ENCODE results near the gene CHD5.

Gene CHD5

DNA sequence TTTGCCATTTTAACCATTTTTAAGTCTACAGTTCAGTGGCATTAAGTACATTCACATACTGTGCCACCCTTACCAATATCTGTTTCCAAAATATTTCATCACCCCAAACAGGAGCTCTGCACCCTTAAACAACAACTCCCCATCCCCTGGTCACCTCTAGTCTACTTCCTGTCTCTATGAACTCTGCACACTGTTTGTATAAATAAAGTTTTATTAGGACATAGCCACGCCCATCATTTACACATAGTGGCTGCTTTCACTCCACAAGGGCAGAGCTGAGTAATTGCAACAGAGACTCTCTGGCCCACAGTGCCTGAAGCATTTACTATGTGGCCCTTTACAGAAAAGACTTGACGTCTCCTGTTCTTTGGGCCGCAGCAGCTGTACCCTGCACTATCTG is 104.4 kb downstream of the CHD5 start:
- ATAC-seq = no peak
- no peak for TF ChIP-seq ZC3H10 (CRISPR knock-in tag; IDR thresholded peaks at IDR 0.05)
- TF ChIP-seq, protein P1, sequence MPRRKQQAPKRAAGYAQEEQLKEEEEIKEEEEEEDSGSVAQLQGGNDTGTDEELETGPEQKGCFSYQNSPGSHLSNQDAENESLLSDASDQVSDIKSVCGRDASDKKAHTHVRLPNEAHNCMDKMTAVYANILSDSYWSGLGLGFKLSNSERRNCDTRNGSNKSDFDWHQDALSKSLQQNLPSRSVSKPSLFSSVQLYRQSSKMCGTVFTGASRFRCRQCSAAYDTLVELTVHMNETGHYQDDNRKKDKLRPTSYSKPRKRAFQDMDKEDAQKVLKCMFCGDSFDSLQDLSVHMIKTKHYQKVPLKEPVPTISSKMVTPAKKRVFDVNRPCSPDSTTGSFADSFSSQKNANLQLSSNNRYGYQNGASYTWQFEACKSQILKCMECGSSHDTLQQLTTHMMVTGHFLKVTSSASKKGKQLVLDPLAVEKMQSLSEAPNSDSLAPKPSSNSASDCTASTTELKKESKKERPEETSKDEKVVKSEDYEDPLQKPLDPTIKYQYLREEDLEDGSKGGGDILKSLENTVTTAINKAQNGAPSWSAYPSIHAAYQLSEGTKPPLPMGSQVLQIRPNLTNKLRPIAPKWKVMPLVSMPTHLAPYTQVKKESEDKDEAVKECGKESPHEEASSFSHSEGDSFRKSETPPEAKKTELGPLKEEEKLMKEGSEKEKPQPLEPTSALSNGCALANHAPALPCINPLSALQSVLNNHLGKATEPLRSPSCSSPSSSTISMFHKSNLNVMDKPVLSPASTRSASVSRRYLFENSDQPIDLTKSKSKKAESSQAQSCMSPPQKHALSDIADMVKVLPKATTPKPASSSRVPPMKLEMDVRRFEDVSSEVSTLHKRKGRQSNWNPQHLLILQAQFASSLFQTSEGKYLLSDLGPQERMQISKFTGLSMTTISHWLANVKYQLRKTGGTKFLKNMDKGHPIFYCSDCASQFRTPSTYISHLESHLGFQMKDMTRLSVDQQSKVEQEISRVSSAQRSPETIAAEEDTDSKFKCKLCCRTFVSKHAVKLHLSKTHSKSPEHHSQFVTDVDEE (CRISPR knock-in tag; IDR thresholded peaks at IDR 0.05) = no peak
- TF ChIP-seq, protein P2, sequence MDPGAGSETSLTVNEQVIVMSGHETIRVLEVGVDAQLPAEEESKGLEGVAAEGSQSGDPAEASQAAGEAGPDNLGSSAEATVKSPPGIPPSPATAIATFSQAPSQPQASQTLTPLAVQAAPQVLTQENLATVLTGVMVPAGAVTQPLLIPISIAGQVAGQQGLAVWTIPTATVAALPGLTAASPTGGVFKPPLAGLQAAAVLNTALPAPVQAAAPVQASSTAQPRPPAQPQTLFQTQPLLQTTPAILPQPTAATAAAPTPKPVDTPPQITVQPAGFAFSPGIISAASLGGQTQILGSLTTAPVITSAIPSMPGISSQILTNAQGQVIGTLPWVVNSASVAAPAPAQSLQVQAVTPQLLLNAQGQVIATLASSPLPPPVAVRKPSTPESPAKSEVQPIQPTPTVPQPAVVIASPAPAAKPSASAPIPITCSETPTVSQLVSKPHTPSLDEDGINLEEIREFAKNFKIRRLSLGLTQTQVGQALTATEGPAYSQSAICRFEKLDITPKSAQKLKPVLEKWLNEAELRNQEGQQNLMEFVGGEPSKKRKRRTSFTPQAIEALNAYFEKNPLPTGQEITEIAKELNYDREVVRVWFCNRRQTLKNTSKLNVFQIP (CRISPR knock-in tag; IDR thresholded peaks at IDR 0.05; ENCODE audit: borderline replicate concordance, low read depth) = no peak
- TF ChIP-seq ZFP30 (CRISPR knock-in tag; IDR thresholded peaks at IDR 0.05) = no peak
- TF ChIP-seq ISL1 (CRISPR knock-in tag; IDR thresholded peaks at IDR 0.05) = no peak
- TF ChIP-seq TCF4 (CRISPR knock-in tag; IDR thresholded peaks at IDR 0.05; ENCODE audit: borderline replicate concordance) = no peak
- TF ChIP-seq ESRRG (CRISPR knock-in tag; IDR thresholded peaks at IDR 0.05) = no peak
- no peak for TF ChIP-seq GLIS3 (CRISPR knock-in tag; IDR thresholded peaks at IDR 0.05)
- TF ChIP-seq ZNF565 (CRISPR knock-in tag; conservative IDR thresholded peaks at IDR 0.05; ENCODE audit: low read depth) = no peak
- no peak for TF ChIP-seq OSR1 (CRISPR knock-in tag; IDR thresholded peaks at IDR 0.05)
- no peak for TF ChIP-seq ARNTL (CRISPR knock-in tag; IDR thresholded peaks at IDR 0.05; ENCODE audit: borderline replicate concordance, low read depth)
- TF ChIP-seq, protein P3, sequence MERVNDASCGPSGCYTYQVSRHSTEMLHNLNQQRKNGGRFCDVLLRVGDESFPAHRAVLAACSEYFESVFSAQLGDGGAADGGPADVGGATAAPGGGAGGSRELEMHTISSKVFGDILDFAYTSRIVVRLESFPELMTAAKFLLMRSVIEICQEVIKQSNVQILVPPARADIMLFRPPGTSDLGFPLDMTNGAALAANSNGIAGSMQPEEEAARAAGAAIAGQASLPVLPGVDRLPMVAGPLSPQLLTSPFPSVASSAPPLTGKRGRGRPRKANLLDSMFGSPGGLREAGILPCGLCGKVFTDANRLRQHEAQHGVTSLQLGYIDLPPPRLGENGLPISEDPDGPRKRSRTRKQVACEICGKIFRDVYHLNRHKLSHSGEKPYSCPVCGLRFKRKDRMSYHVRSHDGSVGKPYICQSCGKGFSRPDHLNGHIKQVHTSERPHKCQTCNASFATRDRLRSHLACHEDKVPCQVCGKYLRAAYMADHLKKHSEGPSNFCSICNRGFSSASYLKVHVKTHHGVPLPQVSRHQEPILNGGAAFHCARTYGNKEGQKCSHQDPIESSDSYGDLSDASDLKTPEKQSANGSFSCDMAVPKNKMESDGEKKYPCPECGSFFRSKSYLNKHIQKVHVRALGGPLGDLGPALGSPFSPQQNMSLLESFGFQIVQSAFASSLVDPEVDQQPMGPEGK (CRISPR knock-in tag; IDR thresholded peaks at IDR 0.05; ENCODE audit: borderline replicate concordance) = no peak
- TF ChIP-seq SNAI2 (CRISPR knock-in tag; IDR thresholded peaks at IDR 0.05) = no peak
- no peak for TF ChIP-seq TOX (CRISPR knock-in tag; IDR thresholded peaks at IDR 0.05; ENCODE audit: borderline replicate concordance)
- TF ChIP-seq CSDC2 (CRISPR knock-in tag; IDR thresholded peaks at IDR 0.05) = no peak
- TF ChIP-seq, protein P4, sequence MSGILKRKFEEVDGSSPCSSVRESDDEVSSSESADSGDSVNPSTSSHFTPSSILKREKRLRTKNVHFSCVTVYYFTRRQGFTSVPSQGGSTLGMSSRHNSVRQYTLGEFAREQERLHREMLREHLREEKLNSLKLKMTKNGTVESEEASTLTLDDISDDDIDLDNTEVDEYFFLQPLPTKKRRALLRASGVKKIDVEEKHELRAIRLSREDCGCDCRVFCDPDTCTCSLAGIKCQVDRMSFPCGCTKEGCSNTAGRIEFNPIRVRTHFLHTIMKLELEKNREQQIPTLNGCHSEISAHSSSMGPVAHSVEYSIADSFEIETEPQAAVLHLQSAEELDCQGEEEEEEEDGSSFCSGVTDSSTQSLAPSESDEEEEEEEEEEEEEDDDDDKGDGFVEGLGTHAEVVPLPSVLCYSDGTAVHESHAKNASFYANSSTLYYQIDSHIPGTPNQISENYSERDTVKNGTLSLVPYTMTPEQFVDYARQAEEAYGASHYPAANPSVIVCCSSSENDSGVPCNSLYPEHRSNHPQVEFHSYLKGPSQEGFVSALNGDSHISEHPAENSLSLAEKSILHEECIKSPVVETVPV (CRISPR knock-in tag; IDR thresholded peaks at IDR 0.05) = no peak

DNA sequence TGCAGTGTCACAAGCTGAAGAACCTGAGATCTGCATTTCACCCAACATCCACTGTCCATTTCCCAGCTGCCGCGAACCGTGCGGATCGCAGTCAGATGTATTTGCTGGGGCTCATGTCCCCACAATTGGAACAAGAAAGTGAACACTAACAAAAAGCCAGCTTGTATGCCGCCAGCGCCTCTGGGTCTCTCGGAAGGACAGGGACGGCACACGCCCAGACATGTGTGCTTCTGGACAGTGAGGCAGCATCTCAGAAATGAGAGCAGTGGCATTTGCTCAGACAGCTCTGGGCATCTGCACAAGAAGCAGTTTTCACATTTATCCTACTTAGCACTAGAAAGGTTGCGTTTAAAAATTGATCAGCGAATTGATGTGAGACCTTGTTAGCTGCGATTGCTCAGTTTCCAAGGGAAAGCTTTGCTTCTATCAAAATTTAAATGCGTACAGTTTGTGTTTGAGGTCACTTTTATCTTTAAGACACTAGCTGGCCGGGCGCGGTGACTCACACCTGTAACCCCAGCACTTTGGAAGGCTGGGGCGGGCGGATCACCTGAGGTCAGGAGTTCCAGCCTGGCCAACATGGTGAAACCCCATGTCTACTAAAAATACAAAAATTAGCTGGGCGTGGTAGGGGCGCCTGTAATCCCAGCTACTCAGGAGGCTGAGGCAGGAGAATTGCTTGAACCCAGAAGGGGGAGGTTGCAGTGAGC is 105.8 kb downstream of the CHD5 start:
- TF ChIP-seq, protein P1 (CRISPR knock-in tag; IDR thresholded peaks at IDR 0.05) = no peak
- no peak for TF ChIP-seq ZNF8 (CRISPR knock-in tag; IDR thresholded peaks at IDR 0.05)
- TF ChIP-seq SNAI2 (CRISPR knock-in tag; IDR thresholded peaks at IDR 0.05) = no peak
- no peak for TF ChIP-seq CSDC2 (CRISPR knock-in tag; IDR thresholded peaks at IDR 0.05)
- no peak for TF ChIP-seq RARB (CRISPR knock-in tag; IDR thresholded peaks at IDR 0.05)
- TF ChIP-seq, protein P2 (CRISPR knock-in tag; IDR thresholded peaks at IDR 0.05; ENCODE audit: borderline replicate concordance, low read depth) = no peak
- TF ChIP-seq ZNF70 (CRISPR knock-in tag; IDR thresholded peaks at IDR 0.05) = no peak

More for the DNA sequence above, 105.8 kb downstream of the CHD5 start:
- ATAC-seq = no peak

Data from SK-N-SH treated with all-trans-retinoic acid at 6 μM for 48 hours (cell line).